GM21367 (cell line): ENCODE results near the gene PCDHA8.
"Not testable (repeated sequence)": the region's sequence is repeated elsewhere in the genome, so short reads cannot be mapped to it uniquely, and the experiment has no call there.

Experiments used
- ATAC-seq: cut with Tn5 transposase; IDR thresholded peaks from one replicate; pipeline ENCODE4 v1.9.1; 2021; ENCODE audit not compliant: unreplicated experiment

Gene PCDHA8

GRCh38 chr5:140828362-140828737 is 12.6 kb upstream of the PCDHA8 start:
- no peak for ATAC-seq

- not testable (repeated sequence) for ATAC-seq
Observed at GRCh38 chr5:140829511-140830501, 11.2 kb upstream of the PCDHA8 start.

- ATAC-seq, result no peak
Observed at GRCh38 chr5:140833993-140834392, 7.0 kb upstream of the PCDHA8 start, which contains the start of gene PCDHA7. Gene PCDHA7, plus strand, starts transcription at chr5:140834269. Its CDS starts 115 bp downstream, at chr5:140834384.

- not testable (repeated sequence) for ATAC-seq
Observed at GRCh38 chr5:140834439-140835008, 6.5 kb upstream of the PCDHA8 start.

- ATAC-seq, result no peak
Observed at GRCh38 chr5:140835622-140836510, 5.1 kb upstream of the PCDHA8 start.

GRCh38 chr5:140842798-140843733 is 2.1 kb downstream of the PCDHA8 start:
- ATAC-seq, result no peak

GRCh38 chr5:140848139-140849102 is 7.4 kb downstream of the PCDHA8 start, which contains the start of gene PCDHA9:
Gene PCDHA9, plus strand, starts transcription at chr5:140848382. Its CDS starts 114 bp downstream, at chr5:140848496.
- not testable (repeated sequence) for ATAC-seq

GRCh38 chr5:140849831-140850634 is 9.0 kb downstream of the PCDHA8 start:
- ATAC-seq, result not testable (repeated sequence)

- ATAC-seq, result no peak
Observed at GRCh38 chr5:140855772-140856674, 15.0 kb downstream of the PCDHA8 start, which contains the start of gene PCDHA10. Gene PCDHA10, plus strand, starts transcription at chr5:140855897. Its CDS starts 152 bp downstream, at chr5:140856049.

- ATAC-seq, result no peak
Observed at GRCh38 chr5:140857177-140857986, 16.4 kb downstream of the PCDHA8 start.

GRCh38 chr5:140857987-140858240 is 16.9 kb downstream of the PCDHA8 start:
- ATAC-seq, result no peak

- no peak for ATAC-seq
Observed at GRCh38 chr5:140862441-140863295, 21.7 kb downstream of the PCDHA8 start.

GRCh38 chr5:140868721-140869554 is 28.0 kb downstream of the PCDHA8 start, which contains the start of gene PCDHA11:
Gene PCDHA11, plus strand, starts transcription at chr5:140868957. Its CDS starts 147 bp downstream, at chr5:140869104.
- ATAC-seq, result no peak

GRCh38 chr5:140869555-140869886 is 28.5 kb downstream of the PCDHA8 start:
- ATAC-seq, result no peak
